ENCODE measurements around the gene ISOC1.

The ISOC1 gene

DNA sequence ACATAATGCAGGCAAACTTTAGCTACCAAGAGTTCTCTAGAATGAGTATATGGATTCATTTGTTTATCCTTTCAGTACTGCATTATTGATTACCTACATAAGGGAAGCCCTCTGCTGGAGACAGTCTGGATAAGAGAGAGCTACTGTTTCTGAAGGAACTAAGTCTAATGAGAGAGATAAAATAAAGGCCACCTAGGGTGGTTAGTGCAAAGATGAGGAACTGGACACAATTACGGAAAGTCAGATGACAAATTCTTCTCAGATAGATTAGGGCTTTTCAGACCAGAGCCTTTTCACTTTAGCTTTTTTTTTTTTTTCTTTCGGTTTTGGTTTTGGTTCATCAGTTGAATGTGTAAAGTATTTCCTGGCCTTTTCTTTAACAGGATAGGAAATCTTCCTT is 31.3 kb downstream of the ISOC1 start:
- no peak for DNase-seq

DNA sequence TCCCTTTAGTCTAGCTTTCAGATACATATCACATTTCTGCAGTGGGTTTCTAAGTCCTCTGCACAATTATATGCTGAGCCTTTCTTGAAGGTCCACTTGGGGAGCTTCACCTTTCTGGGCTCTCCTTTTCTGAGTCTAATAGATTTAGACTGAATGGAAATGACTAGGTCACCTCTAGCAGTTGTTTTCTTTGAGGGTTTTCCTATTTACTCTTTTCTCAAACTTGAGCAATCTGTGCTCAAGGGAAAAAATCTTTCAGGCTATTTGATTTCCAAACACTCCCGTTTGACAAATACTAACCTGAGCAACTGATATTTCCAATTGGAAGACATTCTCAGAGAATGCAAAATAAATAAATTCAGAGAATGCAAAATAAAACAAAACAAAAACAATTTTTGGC is 39.0 kb downstream of the ISOC1 start:
- DNase-seq: no peak

DNA sequence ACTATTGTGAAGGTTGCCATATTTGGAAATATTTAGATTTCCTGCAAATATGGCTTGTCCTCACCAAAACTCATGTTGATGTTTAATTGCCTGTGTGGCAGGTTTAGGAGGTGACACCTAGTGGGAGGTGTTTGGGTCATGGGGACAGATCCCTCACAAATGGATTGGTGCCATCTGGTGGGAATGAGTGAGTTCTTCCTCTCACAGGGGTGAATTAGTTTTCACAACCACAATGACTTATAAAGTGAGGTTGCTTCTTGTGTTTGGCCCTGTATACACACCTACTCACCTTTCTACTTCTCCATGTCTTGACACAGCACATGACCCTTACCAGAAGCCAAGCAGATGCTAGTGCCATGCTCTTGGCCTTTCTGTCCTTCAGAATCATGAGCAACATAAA is 41.1 kb downstream of the ISOC1 start:
- no peak for DNase-seq

DNA sequence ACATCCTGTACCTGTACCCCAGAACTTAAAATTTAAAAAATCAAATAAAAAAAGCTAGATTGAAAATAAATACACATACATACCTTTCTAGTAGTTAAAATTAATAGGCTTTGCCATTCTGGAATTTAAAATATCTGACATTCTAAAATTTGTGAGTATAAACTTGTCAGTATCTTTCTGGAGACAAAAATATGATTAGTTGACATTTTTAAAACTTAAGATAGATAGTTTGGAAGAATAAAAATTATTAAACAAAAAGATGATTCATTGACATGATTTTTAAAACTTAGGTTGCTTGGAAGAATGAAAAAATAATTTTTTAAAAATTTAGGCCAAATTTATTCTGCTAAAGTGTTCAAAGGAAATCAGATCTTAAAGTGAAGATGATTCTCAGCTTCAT is 43.1 kb downstream of the ISOC1 start:
- no peak for DNase-seq

DNA sequence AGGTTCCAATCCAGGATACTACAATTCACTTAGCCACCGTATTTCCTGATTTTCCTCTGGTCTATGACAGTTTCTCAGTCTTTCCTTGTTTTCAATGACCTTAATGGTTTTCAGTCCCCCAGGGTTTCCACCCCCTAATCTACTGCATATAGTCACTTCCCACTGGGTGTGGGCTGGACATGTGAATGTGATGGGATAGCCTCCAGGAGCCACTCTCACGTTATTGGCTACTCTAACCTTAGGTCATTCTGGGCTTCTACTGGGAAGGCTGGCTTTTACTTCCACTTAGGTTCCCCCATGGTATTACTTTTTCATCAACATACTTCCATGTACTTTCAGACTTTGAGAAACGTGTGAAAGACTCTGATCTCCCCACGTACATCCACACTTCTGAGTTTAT is 46.5 kb downstream of the ISOC1 start:
- DNase-seq: no peak

DNA sequence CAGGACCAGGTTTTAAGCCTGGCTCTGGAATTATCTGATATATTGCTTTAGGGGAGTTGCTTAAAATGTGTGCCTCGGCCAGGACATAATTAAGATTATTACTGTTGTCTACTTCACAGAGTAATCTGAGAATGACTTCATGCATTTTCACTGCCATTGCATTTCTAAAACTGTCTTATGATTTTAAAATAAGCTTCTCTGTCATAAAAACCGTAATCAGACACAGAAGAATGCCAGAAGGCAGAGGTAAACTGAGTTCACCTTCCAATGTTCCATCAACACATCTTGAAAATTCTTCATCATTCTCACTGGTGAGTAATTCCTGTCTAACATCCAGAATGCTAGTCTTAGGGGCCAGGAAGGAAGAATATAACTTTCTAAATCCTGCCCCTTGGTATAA is 47.1 kb downstream of the ISOC1 start:
- DNase-seq: no peak

DNA sequence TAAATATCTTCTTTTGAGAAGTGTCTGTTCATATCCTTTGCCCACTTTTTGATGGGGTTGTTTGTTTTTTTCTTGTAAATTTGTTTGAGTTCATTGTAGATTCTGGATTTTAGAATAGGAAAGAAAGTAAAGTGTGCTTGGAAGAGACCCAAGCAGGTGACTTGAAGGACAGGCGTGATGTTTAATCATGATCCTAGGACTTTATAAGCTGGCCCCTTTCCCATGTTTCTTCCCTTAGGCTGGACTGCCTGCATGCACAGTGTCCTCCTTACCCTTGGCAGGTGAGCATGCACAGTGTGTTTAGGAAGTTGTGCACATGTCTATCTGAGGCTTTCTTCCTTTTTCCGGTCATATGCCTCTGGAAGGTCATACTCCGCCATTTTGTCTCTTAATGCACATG is 61.3 kb downstream of the ISOC1 start:
- no peak for DNase-seq

DNA sequence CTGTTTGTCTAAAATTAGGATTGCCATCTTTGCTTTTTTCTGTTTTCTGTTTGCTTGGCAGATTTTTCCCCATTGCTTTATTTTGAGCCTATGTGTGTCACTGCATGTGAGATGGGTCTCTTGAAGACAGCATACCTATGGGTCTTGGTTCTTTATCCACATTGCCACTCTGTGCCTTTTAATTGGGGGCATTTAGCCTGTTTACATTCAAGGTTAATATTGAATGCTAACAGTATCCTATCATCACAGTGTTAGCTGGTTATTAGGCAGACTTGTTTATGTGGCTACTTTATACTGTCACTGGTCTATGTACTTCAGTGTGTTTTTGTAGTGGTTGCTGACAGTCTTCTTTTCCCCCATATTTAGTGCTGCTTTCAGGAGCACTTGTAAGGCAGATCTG is 67.3 kb downstream of the ISOC1 start:
- DNase-seq: no peak

Data from amygdala (tissue), 56 donors.